PFSK-1 (cell line): ENCODE measurements around the gene BICDL1.

Experiments used
- FOXP2 ChIP-seq: optimal IDR thresholded peaks from 2 replicates; pipeline ENCODE3; 2011; ENCODE audit warnings: borderline replicate concordance, control low read depth, inconsistent platforms; ENCODE audit not compliant: insufficient read depth; ENCODE audit errors: extremely low read length, extremely low read depth
- POLR2AphosphoS5 ChIP-seq: IDR thresholded peaks from 2 replicates; pipeline ENCODE4 v1.6.1; 2012; ENCODE audit warnings: low read depth, mild to moderate bottlenecking, control low read depth, low read length, moderate library complexity
- SIN3A ChIP-seq: IDR thresholded peaks from 2 replicates; pipeline ENCODE4 v1.6.1; 2012; ENCODE audit warnings: mild to moderate bottlenecking, low read length, moderate library complexity, borderline replicate concordance; ENCODE audit not compliant: insufficient read depth
- TAF1 ChIP-seq: IDR thresholded peaks from 2 replicates; pipeline ENCODE4 v1.6.1; 2012; ENCODE audit warnings: low read length, control low read depth, borderline replicate concordance; ENCODE audit not compliant: insufficient read depth
- TF ChIP-seq, protein P1 (sequence below), 2 experiments: IDR thresholded peaks; 2 replicates each; pipeline versions ENCODE4 v1.6.1 to v1.8.0; 2011 to 2012; ENCODE audit warnings: low read depth in 2 of 2, low read length in 2 of 2, control low read depth in 1 of 2, inconsistent platforms in 1 of 2, mild to moderate bottlenecking in 1 of 2, moderate library complexity in 1 of 2; ENCODE audit not compliant: insufficient read depth in 1 of 2

DNA sequence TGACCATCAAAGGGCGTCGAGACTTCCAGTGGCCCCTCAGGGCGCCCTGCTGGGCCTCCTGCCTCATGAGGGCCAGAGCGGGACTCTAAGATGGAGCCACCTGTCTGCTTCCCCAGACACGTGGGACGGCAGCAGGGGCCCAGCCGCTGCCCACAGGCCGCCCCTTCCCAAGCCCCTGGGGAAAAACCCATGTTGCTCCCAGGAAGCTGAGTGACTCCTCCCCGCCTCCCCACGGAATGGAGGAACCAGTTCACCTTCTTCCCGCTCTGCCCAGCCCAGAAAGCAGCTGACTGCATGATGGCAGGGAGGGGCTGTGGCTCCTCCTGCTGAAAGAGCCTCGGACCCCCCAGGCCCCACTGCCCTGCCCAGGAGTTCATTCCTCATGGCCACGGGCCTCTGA, 112.6 kb downstream of the BICDL1 start:
- TF ChIP-seq TAF1 = no peak
- no peak for TF ChIP-seq POLR2AphosphoS5
- TF ChIP-seq, protein P1, sequence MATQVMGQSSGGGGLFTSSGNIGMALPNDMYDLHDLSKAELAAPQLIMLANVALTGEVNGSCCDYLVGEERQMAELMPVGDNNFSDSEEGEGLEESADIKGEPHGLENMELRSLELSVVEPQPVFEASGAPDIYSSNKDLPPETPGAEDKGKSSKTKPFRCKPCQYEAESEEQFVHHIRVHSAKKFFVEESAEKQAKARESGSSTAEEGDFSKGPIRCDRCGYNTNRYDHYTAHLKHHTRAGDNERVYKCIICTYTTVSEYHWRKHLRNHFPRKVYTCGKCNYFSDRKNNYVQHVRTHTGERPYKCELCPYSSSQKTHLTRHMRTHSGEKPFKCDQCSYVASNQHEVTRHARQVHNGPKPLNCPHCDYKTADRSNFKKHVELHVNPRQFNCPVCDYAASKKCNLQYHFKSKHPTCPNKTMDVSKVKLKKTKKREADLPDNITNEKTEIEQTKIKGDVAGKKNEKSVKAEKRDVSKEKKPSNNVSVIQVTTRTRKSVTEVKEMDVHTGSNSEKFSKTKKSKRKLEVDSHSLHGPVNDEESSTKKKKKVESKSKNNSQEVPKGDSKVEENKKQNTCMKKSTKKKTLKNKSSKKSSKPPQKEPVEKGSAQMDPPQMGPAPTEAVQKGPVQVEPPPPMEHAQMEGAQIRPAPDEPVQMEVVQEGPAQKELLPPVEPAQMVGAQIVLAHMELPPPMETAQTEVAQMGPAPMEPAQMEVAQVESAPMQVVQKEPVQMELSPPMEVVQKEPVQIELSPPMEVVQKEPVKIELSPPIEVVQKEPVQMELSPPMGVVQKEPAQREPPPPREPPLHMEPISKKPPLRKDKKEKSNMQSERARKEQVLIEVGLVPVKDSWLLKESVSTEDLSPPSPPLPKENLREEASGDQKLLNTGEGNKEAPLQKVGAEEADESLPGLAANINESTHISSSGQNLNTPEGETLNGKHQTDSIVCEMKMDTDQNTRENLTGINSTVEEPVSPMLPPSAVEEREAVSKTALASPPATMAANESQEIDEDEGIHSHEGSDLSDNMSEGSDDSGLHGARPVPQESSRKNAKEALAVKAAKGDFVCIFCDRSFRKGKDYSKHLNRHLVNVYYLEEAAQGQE (IDR thresholded peaks at IDR 0.05; ENCODE audit: insufficient read depth in 1 of 2, low read depth in 2 of 2, low read length in 2 of 2) = no peak
- TF ChIP-seq SIN3A = no peak
- TF ChIP-seq FOXP2 = no peak
